Endodermal cell (in vitro differentiated cells): ENCODE results near the gene HNMT. TPM values are rescaled to one million over a fixed set of nuclear protein-coding genes. Genes with fewer than 3 reads are reported as not detected.

ENCODE experiments used
- DNase-seq: peaks from one replicate; pipeline ENCODE4 v3.0.0-alpha.2; 2017
- H3K27ac ChIP-seq: 2 replicates; pipeline ENCODE4 v1.5.1; 2013; ENCODE audit warnings: mild to moderate bottlenecking, low read depth, low read length, moderate library complexity
- H3K27me3 ChIP-seq: 2 replicates; pipeline ENCODE4 v1.6.1; 2013; ENCODE audit warnings: mild to moderate bottlenecking, low read length, moderate library complexity; ENCODE audit not compliant: insufficient read depth, control insufficient read depth, poor library complexity, severe bottlenecking
- H3K36me3 ChIP-seq: 2 replicates; pipeline ENCODE4 v1.7.0; 2013; ENCODE audit warnings: mild to moderate bottlenecking, low read length, moderate library complexity; ENCODE audit not compliant: control insufficient read depth, insufficient read depth
- H3K4me1 ChIP-seq: one replicate; pipeline ENCODE4 v1.7.0; 2013; ENCODE audit warnings: low read length; ENCODE audit not compliant: control insufficient read depth, insufficient read depth
- H3K4me3 ChIP-seq: 2 replicates; pipeline ENCODE4 v1.5.1; 2013; ENCODE audit warnings: mild to moderate bottlenecking, low read length, moderate library complexity
- H3K9ac ChIP-seq: 2 replicates; pipeline ENCODE4 v1.6.1; 2013; ENCODE audit warnings: mild to moderate bottlenecking, low read length, moderate library complexity; ENCODE audit not compliant: poor library complexity, severe bottlenecking; ENCODE audit errors: extremely low read depth
- H3K9me3 ChIP-seq: 2 replicates; pipeline ENCODE4 v1.6.1; 2013; ENCODE audit warnings: mild to moderate bottlenecking, low read length, moderate library complexity; ENCODE audit not compliant: control insufficient read depth
- H3K27ac Mint-ChIP-seq: 2 replicates; pipeline ENCODE4 v1.8.0; 2020; ENCODE audit warnings: mixed read lengths
- H3K27me3 Mint-ChIP-seq: 2 replicates; pipeline ENCODE4 v1.8.0; 2021; ENCODE audit warnings: mild to moderate bottlenecking, mixed read lengths; ENCODE audit not compliant: insufficient read depth
- H3K36me3 Mint-ChIP-seq: 2 replicates; pipeline ENCODE4 v1.8.0; 2020; ENCODE audit warnings: low read depth, mixed read lengths
- H3K4me1 Mint-ChIP-seq: 2 replicates; pipeline ENCODE4 v1.8.0; 2020; ENCODE audit warnings: mixed read lengths
- H3K4me3 Mint-ChIP-seq: 2 replicates; pipeline ENCODE4 v1.8.0; 2020; ENCODE audit warnings: mild to moderate bottlenecking, moderate library complexity, mixed read lengths
- H3K9me3 Mint-ChIP-seq: 2 replicates; pipeline ENCODE4 v1.8.0; 2020; ENCODE audit warnings: mild to moderate bottlenecking, mixed read lengths
- CTCF ChIP-seq: fragments of 200-600 bp; sonication (generic); conservative IDR thresholded peaks from 2 replicates; pipeline ENCODE4 v1.5.0; 2021; ENCODE audit warnings: antibody characterized with exemption, mild to moderate bottlenecking
- WGBS, 2 experiments: methylation state at CpG; one replicate each; pipeline versions ENCODE4 v1.1.5 to v1.1.7; 2013; ENCODE audit warnings: missing lambda C conversion rate in 2 of 2, mixed read lengths in 1 of 2; ENCODE audit not compliant: insufficient coverage in 1 of 2, insufficient read length in 1 of 2; 5-methylcytosine and 5-hydroxymethylcytosine counted together
- total RNA-seq, 2 donors: library from RNA; stranded (reverse); fragmentation: NEBNext Ultra II Directional in 1 of 2; extraction: Animal tissue kit (Norgen Biotek cat#: 25700) in 1 of 2; gene quantifications; 2 replicates in 1 of 2; 3 replicates in 1 of 2; pipeline ENCODE4 v1.2.1, GENCODE V29; 2021

HNMT gene
- total RNA-seq, 2 donors from 2014 or later, result 10.6 to 18.0 TPM

- no peak overlapping the region for H3K27ac Mint-ChIP-seq
- peaks cover 3% of the 10 kb centered on the region for H3K9me3 Mint-ChIP-seq
- H3K4me3 Mint-ChIP-seq, result no peak overlapping the region
- Histone ChIP-seq H3K9ac (no peak overlapping the region), H3K27me3 (no peaks in the 10 kb centered on the region), H3K9me3 (no peaks in the 10 kb centered on the region), H3K27ac (no peak overlapping the region), H3K4me1 (peaks cover 3% of the 10 kb centered on the region), H3K36me3 (no peaks in the 10 kb centered on the region), H3K4me3 (no peak overlapping the region)
- H3K4me1 Mint-ChIP-seq, result peaks cover 34% of the 10 kb centered on the region
- peaks cover 9% of the 10 kb centered on the region for H3K27me3 Mint-ChIP-seq
- TF ChIP-seq CTCF, result no peak
- no peak for DNase-seq
- WGBS, 2 experiments, result 83 to 89% methylated on average over 2 of the region's 2 CpGs
- no peaks in the 10 kb centered on the region for H3K36me3 Mint-ChIP-seq
Measured at GRCh38 chr2:137955536-137955935, 8.7 kb upstream of the HNMT start.

GRCh38 chr2:137957033-137957432, 7.2 kb upstream of the HNMT start:
- Histone ChIP-seq H3K4me1 (peaks cover 3% of the 10 kb centered on the region), H3K9me3 (no peaks in the 10 kb centered on the region), H3K27me3 (no peaks in the 10 kb centered on the region), H3K36me3 (no peaks in the 10 kb centered on the region), H3K9ac (no peak overlapping the region), H3K27ac (no peak overlapping the region), H3K4me3 (no peak overlapping the region)
- no peak for TF ChIP-seq CTCF
- Mint-ChIP-seq H3K36me3 (no peaks in the 10 kb centered on the region), H3K9me3 (no peaks in the 10 kb centered on the region), H3K27me3 (peaks cover 5% of the 10 kb centered on the region), H3K27ac (no peak overlapping the region), H3K4me3 (no peak overlapping the region), H3K4me1 (peaks cover 32% of the 10 kb centered on the region)
- WGBS, 2 experiments, result 88% methylated on average over 1 of the region's 1 CpG; no CpG with 5 or more reads in 1 of the 2 experiments
- DNase-seq, result no peak

GRCh38 chr2:137959166-137959565, 5.1 kb upstream of the HNMT start:
- WGBS, 2 experiments, result 100% methylated on average over 1 of the region's 1 CpG; no CpG with 5 or more reads in 1 of the 2 experiments
- H3K27me3 ChIP-seq, result no peaks in the 10 kb centered on the region
- H3K9me3 ChIP-seq, result no peaks in the 10 kb centered on the region
- H3K4me3 ChIP-seq, result no peak overlapping the region
- H3K4me1 ChIP-seq, result peaks cover 6% of the 10 kb centered on the region
- no peaks in the 10 kb centered on the region for H3K9me3 Mint-ChIP-seq
- peaks cover 5% of the 10 kb centered on the region for H3K27me3 Mint-ChIP-seq
- H3K27ac ChIP-seq, result no peak overlapping the region
- no peak for DNase-seq
- H3K4me3 Mint-ChIP-seq, result no peak overlapping the region
- H3K27ac Mint-ChIP-seq, result no peak overlapping the region
- H3K36me3 Mint-ChIP-seq, result no peaks in the 10 kb centered on the region
- no peak for TF ChIP-seq CTCF
- peaks cover 24% of the 10 kb centered on the region for H3K4me1 Mint-ChIP-seq
- H3K9ac ChIP-seq, result no peak overlapping the region
- H3K36me3 ChIP-seq, result no peaks in the 10 kb centered on the region
